HFF-Myc (cell line): ENCODE measurements around the gene CLDN20.
"Not testable (repeated sequence)": the region's sequence is repeated elsewhere in the genome, so short reads cannot be mapped to it uniquely, and the experiment has no call there.

Experiments used
- DNase-seq: peaks from one replicate; pipeline ENCODE4 v3.0.0-alpha.2; 2011; ENCODE audit warnings: low read depth; ENCODE audit errors: extremely low read depth
- H3K4me3 ChIP-seq: replicated peaks from 2 replicates; pipeline ENCODE4 v1.5.1; 2011; ENCODE audit warnings: low read depth, mild to moderate bottlenecking, control low read depth, low read length
- CTCF ChIP-seq: IDR thresholded peaks from 2 replicates; pipeline ENCODE4 v1.5.1; 2012; ENCODE audit warnings: mild to moderate bottlenecking, low read depth, low read length, control low read depth; ENCODE audit errors: missing control alignments

The CLDN20 gene

GRCh38 chr6:155268088-155268867 lies 4.5 kb downstream of the CLDN20 start:
- peak; percentile 50 for DNase-seq
- H3K4me3 ChIP-seq = not testable (repeated sequence)
- TF ChIP-seq CTCF = peak; percentile 74

- no peak for TF ChIP-seq CTCF
- no peak for DNase-seq
- no peak overlapping the region for H3K4me3 ChIP-seq
These were observed 6.0 kb downstream of the CLDN20 start for GRCh38 chr6:155269765-155270164.

GRCh38 chr6:155270561-155271091 lies 6.8 kb downstream of the CLDN20 start:
- no peak for TF ChIP-seq CTCF
- no peak overlapping the region for H3K4me3 ChIP-seq
- DNase-seq = no peak

GRCh38 chr6:155271145-155271544 lies 7.3 kb downstream of the CLDN20 start:
- no peak for TF ChIP-seq CTCF
- H3K4me3 ChIP-seq = no peak overlapping the region
- no peak for DNase-seq

- no peak overlapping the region for H3K4me3 ChIP-seq
- no peak for DNase-seq
These were observed 8.8 kb downstream of the CLDN20 start for GRCh38 chr6:155272353-155273232.

GRCh38 chr6:155273431-155273830 lies 9.6 kb downstream of the CLDN20 start:
- DNase-seq = peak; percentile 98
- no peak overlapping the region for H3K4me3 ChIP-seq
- TF ChIP-seq CTCF = no peak

More at GRCh38 chr6:155272353-155273232, 8.8 kb downstream of the CLDN20 start:
- TF ChIP-seq CTCF = no peak
